Measurements from ENCODE around the gene PDSS2. TPM values are rescaled to one million over a fixed set of nuclear protein-coding genes. Genes with fewer than 3 reads are reported as not detected.

PDSS2 gene
- total RNA-seq: 13.4 and 18.1 TPM in 2 replicates

GRCh38 chr6:107459283-107460082, at the start of gene PDSS2:
Gene PDSS2, minus strand, starts transcription at chr6:107459564. Its CDS starts 279 bp downstream, at chr6:107459285.
- H3K36me3 ChIP-seq (ENCODE audit: control insufficient read depth, insufficient read depth, low read length): no peaks in the 10 kb centered on the region
- DNase-seq (ENCODE audit: low read depth): peak; percentile 94
- H3K4me3 ChIP-seq (ENCODE audit: low read depth, low read length): peak within 1 kb of the TSS; percentile 63
- no peaks in the 10 kb centered on the region for H3K27me3 ChIP-seq (ENCODE audit: control insufficient read depth, insufficient read depth, low read length)
- peak; percentile 64 for TF ChIP-seq CTCF (IDR thresholded peaks at IDR 0.05; ENCODE audit: insufficient read depth, low read length, poor library complexity, severe bottlenecking)

GRCh38 chr6:107506145-107506544, 46.8 kb upstream of the PDSS2 start:
- H3K4me3 ChIP-seq (ENCODE audit: low read depth, low read length): no peak overlapping the region
- DNase-seq (ENCODE audit: low read depth): no peak
- H3K27me3 ChIP-seq (ENCODE audit: control insufficient read depth, insufficient read depth, low read length): no peaks in the 10 kb centered on the region
- no peak for TF ChIP-seq CTCF (IDR thresholded peaks at IDR 0.05; ENCODE audit: insufficient read depth, low read length, poor library complexity, severe bottlenecking)
- no peaks in the 10 kb centered on the region for H3K36me3 ChIP-seq (ENCODE audit: control insufficient read depth, insufficient read depth, low read length)

- no peak for DNase-seq (ENCODE audit: low read depth)
- no peak for TF ChIP-seq CTCF (IDR thresholded peaks at IDR 0.05; ENCODE audit: insufficient read depth, low read length, poor library complexity, severe bottlenecking)
- no peaks in the 10 kb centered on the region for H3K27me3 ChIP-seq (ENCODE audit: control insufficient read depth, insufficient read depth, low read length)
- no peaks in the 10 kb centered on the region for H3K36me3 ChIP-seq (ENCODE audit: control insufficient read depth, insufficient read depth, low read length)
- H3K4me3 ChIP-seq (ENCODE audit: low read depth, low read length): no peak overlapping the region
These were observed 45.1 kb upstream of the PDSS2 start for GRCh38 chr6:107504270-107505026.

GRCh38 chr6:107496892-107497684, 37.7 kb upstream of the PDSS2 start:
- no peak for TF ChIP-seq CTCF (IDR thresholded peaks at IDR 0.05; ENCODE audit: insufficient read depth, low read length, poor library complexity, severe bottlenecking)
- no peaks in the 10 kb centered on the region for H3K36me3 ChIP-seq (ENCODE audit: control insufficient read depth, insufficient read depth, low read length)
- no peak overlapping the region for H3K4me3 ChIP-seq (ENCODE audit: low read depth, low read length)
- no peaks in the 10 kb centered on the region for H3K27me3 ChIP-seq (ENCODE audit: control insufficient read depth, insufficient read depth, low read length)
- no peak for DNase-seq (ENCODE audit: low read depth)

- no peak for TF ChIP-seq CTCF (IDR thresholded peaks at IDR 0.05; ENCODE audit: insufficient read depth, low read length, poor library complexity, severe bottlenecking)
- Histone ChIP-seq H3K27me3 (ENCODE audit: control insufficient read depth, insufficient read depth, low read length) (peaks cover 5% of the 10 kb centered on the region), H3K36me3 (ENCODE audit: control insufficient read depth, insufficient read depth, low read length) (no peaks in the 10 kb centered on the region), H3K4me3 (ENCODE audit: low read depth, low read length) (no peak overlapping the region)
- no peak for DNase-seq (ENCODE audit: low read depth)
These were observed 36.6 kb upstream of the PDSS2 start for GRCh38 chr6:107495971-107496370.
